GM15510 (cell line): ENCODE measurements around the gene IRX6.

Experiments
- POLR2A ChIP-seq: IDR thresholded peaks from 3 replicates; pipeline ENCODE4 v1.6.1; 2011; ENCODE audit warnings: borderline replicate concordance; ENCODE audit not compliant: insufficient read length; ENCODE audit errors: extremely low read depth

The IRX6 gene

DNA sequence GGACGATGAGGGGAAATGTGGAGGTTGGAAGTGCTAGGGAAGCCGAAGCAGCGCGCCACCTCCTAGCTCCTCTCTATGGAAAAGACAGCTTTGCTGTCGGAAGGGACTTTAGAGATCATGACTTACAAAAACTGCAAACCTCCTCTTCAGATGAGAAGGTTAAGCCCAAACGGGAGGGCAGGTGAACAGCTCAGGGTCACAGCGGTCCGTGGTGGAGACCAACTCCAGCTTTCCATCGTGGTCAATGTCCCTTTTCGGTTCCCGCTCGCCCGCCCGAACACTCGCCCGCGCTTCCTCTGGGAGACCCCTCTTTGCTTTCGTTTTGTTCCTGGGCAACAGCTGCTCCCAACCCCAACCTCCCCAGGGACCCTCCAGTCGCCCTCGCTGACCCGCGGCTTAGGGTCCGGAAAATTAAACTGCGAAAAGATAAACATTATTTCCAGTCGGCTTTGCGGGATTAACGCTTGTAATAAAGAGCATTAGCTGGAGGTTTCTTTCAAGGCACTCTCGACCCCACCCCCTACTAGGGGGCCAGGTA, 7.7 kb downstream of the IRX6 start:
- TF ChIP-seq POLR2A: no peak

- no peak for TF ChIP-seq POLR2A
Measured at GRCh38 chr16:55333684-55334083, 9.7 kb downstream of the IRX6 start.

DNA sequence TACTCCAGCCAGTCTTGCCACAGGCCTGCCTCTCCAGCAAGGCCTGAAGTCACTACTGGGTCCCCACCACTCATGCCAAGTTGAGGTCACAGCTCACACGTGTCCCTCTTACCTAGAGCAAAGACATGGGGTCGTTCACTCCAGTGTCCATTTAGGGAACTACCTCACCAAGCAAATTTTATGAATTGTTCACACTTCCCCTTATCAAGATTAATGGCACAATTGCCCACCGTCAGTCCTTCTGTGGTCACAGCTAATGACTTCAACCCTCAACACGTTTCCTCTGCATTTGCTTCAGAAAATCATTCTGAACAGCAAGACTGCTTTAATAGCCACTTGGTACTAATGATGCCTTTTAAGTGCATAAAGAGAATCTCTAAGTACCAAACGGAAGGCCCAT, 14.6 kb downstream of the IRX6 start:
- no peak for TF ChIP-seq POLR2A

- TF ChIP-seq POLR2A: no peak
Measured at GRCh38 chr16:55340445-55340844, 16.4 kb downstream of the IRX6 start.

GRCh38 chr16:55341681-55342080, 17.7 kb downstream of the IRX6 start:
- TF ChIP-seq POLR2A: no peak

DNA sequence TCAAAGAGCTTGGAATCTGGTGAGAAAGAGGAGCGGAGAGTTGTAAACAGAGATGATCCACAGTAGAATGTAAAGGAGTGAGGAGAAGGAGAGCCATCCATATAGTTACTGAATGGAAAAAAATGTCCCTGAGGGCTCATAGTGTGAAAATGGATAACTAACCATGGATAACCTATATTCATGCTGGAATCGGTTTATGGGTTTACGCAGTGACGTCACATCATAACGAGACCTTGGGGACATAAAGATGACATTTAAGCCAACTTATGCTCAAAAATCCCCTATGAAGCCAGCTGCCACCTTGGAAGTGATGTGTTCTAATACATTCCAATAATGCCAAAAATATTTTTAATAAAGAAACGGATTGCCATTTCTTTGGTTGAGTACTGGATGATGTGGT, 22.5 kb downstream of the IRX6 start:
- no peak for TF ChIP-seq POLR2A

DNA sequence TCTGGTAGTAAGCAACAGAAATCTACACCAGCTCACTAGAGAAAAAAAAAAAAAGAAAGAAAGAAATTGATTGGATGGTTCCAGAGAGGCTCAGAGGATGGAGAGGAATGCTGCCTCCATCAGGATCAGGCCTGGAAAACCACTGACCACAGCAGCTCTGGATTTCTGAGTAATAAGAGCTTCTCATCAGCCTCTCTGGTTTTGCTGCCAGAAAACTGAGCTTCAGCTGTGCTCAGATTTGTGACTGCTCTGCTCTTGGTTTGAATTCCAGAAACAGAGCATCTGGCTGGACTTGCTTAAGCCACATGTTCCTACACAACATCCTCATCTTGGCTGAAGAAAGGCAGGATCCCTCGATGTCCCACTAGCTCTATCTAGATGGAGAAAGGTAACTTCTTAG, 25.9 kb downstream of the IRX6 start:
- TF ChIP-seq POLR2A: no peak

DNA sequence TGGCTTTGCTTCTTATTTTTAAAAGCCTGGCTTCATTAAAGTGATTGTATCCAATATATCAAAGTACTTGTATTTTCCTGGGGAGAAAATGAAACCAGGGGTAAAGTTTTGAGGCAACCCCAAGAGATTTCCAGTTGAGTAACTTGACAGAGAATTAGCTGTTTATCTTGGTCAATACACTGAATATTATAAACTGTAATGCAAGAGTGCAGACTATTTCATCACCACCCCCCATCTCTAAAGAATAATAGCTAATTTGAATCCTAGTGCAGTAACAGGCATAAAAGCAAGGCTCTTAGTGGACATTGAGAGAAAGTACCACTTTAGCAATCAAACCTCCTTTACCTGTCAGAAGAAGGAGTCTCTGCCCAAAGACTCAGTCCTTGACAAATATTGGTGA, 27.0 kb downstream of the IRX6 start:
- TF ChIP-seq POLR2A: no peak

- no peak for TF ChIP-seq POLR2A
Measured at GRCh38 chr16:55351936-55352335, 27.9 kb downstream of the IRX6 start.

GRCh38 chr16:55357241-55357640, 33.2 kb downstream of the IRX6 start:
- no peak for TF ChIP-seq POLR2A

- TF ChIP-seq POLR2A: no peak
Measured at GRCh38 chr16:55359946-55360345, 35.9 kb downstream of the IRX6 start.

GRCh38 chr16:55364811-55365210, 40.8 kb downstream of the IRX6 start:
- no peak for TF ChIP-seq POLR2A

DNA sequence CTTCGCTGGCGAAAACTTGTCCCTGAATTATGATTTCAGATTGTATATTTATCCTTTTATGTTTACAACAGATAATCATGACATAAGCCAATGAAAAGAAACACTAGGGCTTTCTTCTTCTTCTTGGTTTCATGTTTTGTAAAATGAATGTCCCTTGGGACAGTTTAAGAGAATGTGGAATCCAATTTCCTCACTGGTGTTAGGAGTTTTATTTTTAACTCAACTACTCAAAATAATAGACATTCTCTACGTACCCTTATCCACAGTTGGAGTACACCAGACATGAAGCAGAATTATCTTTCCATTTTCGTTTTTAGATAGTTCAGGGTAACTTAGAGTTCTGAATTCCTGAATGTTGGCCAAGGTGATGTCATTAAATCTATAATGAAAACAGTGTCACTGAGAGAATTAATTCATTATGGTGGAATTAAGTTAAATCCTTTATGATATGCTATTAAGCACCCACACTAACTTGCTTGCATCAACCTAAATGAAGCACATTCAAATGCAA, 43.4 kb downstream of the IRX6 start:
- TF ChIP-seq POLR2A: no peak

- TF ChIP-seq POLR2A: no peak
Measured at GRCh38 chr16:55367866-55368603, 44.0 kb downstream of the IRX6 start.

GRCh38 chr16:55369151-55369550, 45.1 kb downstream of the IRX6 start:
- no peak for TF ChIP-seq POLR2A

- TF ChIP-seq POLR2A: no peak
Measured at GRCh38 chr16:55370762-55371482, 46.9 kb downstream of the IRX6 start.
